ENCODE measurements around the gene SLC4A8. TPM values are rescaled to one million over a fixed set of nuclear protein-coding genes. Genes with fewer than 3 reads are reported as not detected.

SLC4A8 gene
- total and polyA plus RNA-seq, 9 of the 15 experiments (the other 6 are each of a cell fraction or from before 2014, with no cell fraction given): 0.04 to 1.5 (median 0.12) TPM; not detected in 2

GRCh38 chr12:51406859-51407258 lies 17.8 kb upstream of the SLC4A8 start:
- FAIRE-seq (no peak), DNase-seq (ENCODE audit: extremely low read depth in 1 of 4, low spot score in 3 of 4) (no peak), ATAC-seq (no peak)
- Histone ChIP-seq H3K9me1 (ENCODE audit: control insufficient read depth, insufficient read depth, low read length) (no peaks in the 10 kb centered on the region), H3K4me2 (ENCODE audit: insufficient read depth, low read length) (no peak overlapping the region), H3K4me1 (replicated peaks in 1 of 2; ENCODE audit: control insufficient read depth in 2 of 2, insufficient read depth in 2 of 2, low read length in 2 of 2) (peaks cover 2% of the 10 kb centered on the region in 2 experiments; a peak in 2 of 5 replicates), H4K20me1 (replicated peaks; ENCODE audit: control insufficient read depth, insufficient read depth, low read length) (no peaks in the 10 kb centered on the region), H3K9ac (ENCODE audit: insufficient read depth in 1 of 2, low read depth in 2 of 2, low read length in 2 of 2) (no peak overlapping the region), H3K4me3 (no peak overlapping the region), H2AFZ (ENCODE audit: low read depth, low read length) (no peak overlapping the region), H3K27ac (ENCODE audit: extremely low read depth, low read depth, low read length) (no peak overlapping the region), H3K9me3 (replicated peaks; ENCODE audit: control insufficient read depth, insufficient read depth, low read depth, low read length) (no peaks in the 10 kb centered on the region), H3K79me2 (ENCODE audit: control insufficient read depth, insufficient read depth, low read length) (no peaks in the 10 kb centered on the region), H3K27me3 (ENCODE audit: control insufficient read depth in 2 of 2, insufficient read depth in 2 of 2, low read length in 2 of 2) (peaks cover 3 to 7% of the 10 kb centered on the region in 2 experiments; a peak in 3 of 5 replicates), H3K36me3 (ENCODE audit: control insufficient read depth, insufficient read depth, low read length) (no peaks in the 10 kb centered on the region)
- no peak for TF ChIP-seq ZNF57 (CRISPR knock-in tag; IDR thresholded peaks at IDR 0.05)
- no peak for TF ChIP-seq KLF13 (tag; IDR thresholded peaks at IDR 0.05; ENCODE audit: borderline replicate concordance, low read depth)
- no peak for TF ChIP-seq SMAD2 (IDR thresholded peaks at IDR 0.05; ENCODE audit: low read depth, low read length)
- no peak for TF ChIP-seq FOXM1 (IDR thresholded peaks at IDR 0.05; ENCODE audit: low read depth)
- no peak for TF ChIP-seq FOXM1 (CRISPR knock-in tag; IDR thresholded peaks at IDR 0.05; ENCODE audit: low read depth)
- no peak for TF ChIP-seq GTF2A2 (tag; IDR thresholded peaks at IDR 0.05)
- no peak for TF ChIP-seq HNRNPK (IDR thresholded peaks at IDR 0.05; ENCODE audit: low read depth, low read length, poor library complexity, severe bottlenecking)
- no peak for TF ChIP-seq KAT2B (IDR thresholded peaks at IDR 0.05; ENCODE audit: low read depth, low read length)
- TF ChIP-seq ZNF318 (IDR thresholded peaks at IDR 0.05; ENCODE audit: borderline replicate concordance in 1 of 2, low read depth in 1 of 2): no peak
- TF ChIP-seq ZNF586 (CRISPR knock-in tag; conservative IDR thresholded peaks at IDR 0.05): no peak
- no peak for TF ChIP-seq ZNF778 (CRISPR knock-in tag; IDR thresholded peaks at IDR 0.05)
- TF ChIP-seq MECOM (CRISPR knock-in tag; IDR thresholded peaks at IDR 0.05): no peak
- no peak for TF ChIP-seq ZNF197 (CRISPR knock-in tag; IDR thresholded peaks at IDR 0.05; ENCODE audit: low read depth)
- TF ChIP-seq ILK (tag; IDR thresholded peaks at IDR 0.05; ENCODE audit: borderline replicate concordance, low read depth): no peak
- TF ChIP-seq POLR2G (IDR thresholded peaks at IDR 0.05; ENCODE audit: low read depth, low read length): no peak
- no peak for TF ChIP-seq KDM4B (IDR thresholded peaks at IDR 0.05; ENCODE audit: borderline replicate concordance in 2 of 2, low read depth in 1 of 2)
- POLR2A ChIA-PET: interaction anchor here (0.6 to 0.9 kb wide), 2 partner anchors 10 to 11 kb away, joined by 3 to 4 read pairs; no protein-coding TSS in a partner anchor
- CTCF ChIA-PET (ENCODE audit: low intra/inter-chr PET ratio): no interaction called here
- intact Hi-C loops (cut with micrococcal nuclease): no loop called here
- in situ Hi-C loops (cut with MboI): loop anchor here (25.0 kb wide), 1 partner anchor 605 kb away; the partner anchor contains the start of gene TAMALIN
- WGBS (ENCODE audit: insufficient coverage, low coverage, missing lambda C conversion rate): 42% methylated on average over 5 of the region's 5 CpGs
- BruUV-seq (replicated peaks): no TSS peak

Measured in K562 (cell line).